Measurements from ENCODE around the gene ELL. TPM values are rescaled to one million over a fixed set of nuclear protein-coding genes. Genes with fewer than 3 reads are reported as not detected.

ELL gene
- total RNA-seq, 3 donors from 2014 or later (not counting 1 experiment from before 2014, with no cell fraction given), result 61.1 to 64.3 (median 63.8) TPM

- H3K4me3 Mint-ChIP-seq, result no peak overlapping the region
- H3K9me3 Mint-ChIP-seq, result no peaks in the 10 kb centered on the region
- Histone ChIP-seq H3K4me3 (ENCODE audit: low read length) (no peak overlapping the region), H3K9me3 (ENCODE audit: control insufficient read depth, insufficient read depth, low read length) (no peaks in the 10 kb centered on the region), H3K36me3 (ENCODE audit: control insufficient read depth, insufficient read depth, low read length) (no peaks in the 10 kb centered on the region), H3K27ac (ENCODE audit: low read length) (peak overlapping the region; percentile 65), H3K27me3 (ENCODE audit: control insufficient read depth, insufficient read depth, low read length) (no peaks in the 10 kb centered on the region), H3K4me1 (ENCODE audit: control insufficient read depth, insufficient read depth, low read length) (peaks cover 99% of the 10 kb centered on the region)
- DNase-seq (no peak), ATAC-seq (no peak)
- H3K27ac Mint-ChIP-seq, result peak overlapping the region; percentile 56 to 93
- WGBS (ENCODE audit: insufficient coverage), result 72% methylated on average over 11 of the region's 11 CpGs
- H3K36me3 Mint-ChIP-seq, result no peaks in the 10 kb centered on the region
- peaks cover 79 to 84% of the 10 kb centered on the region in 2 donors for H3K4me1 Mint-ChIP-seq
- H3K27me3 Mint-ChIP-seq (ENCODE audit: low read depth in 2 of 2), result no peaks in the 10 kb centered on the region
- TF ChIP-seq CTCF (IDR thresholded peaks at IDR 0.05), result no peak
- intact Hi-C loops (cut with micrococcal nuclease), result no loop called here
Measured at GRCh38 chr19:18500799-18501198, 21.1 kb downstream of the ELL start.

GRCh38 chr19:18500376-18500775 is 21.5 kb downstream of the ELL start:
- no peak for TF ChIP-seq CTCF (IDR thresholded peaks at IDR 0.05)
- H3K36me3 ChIP-seq (ENCODE audit: control insufficient read depth, insufficient read depth, low read length), result no peaks in the 10 kb centered on the region

DNA sequence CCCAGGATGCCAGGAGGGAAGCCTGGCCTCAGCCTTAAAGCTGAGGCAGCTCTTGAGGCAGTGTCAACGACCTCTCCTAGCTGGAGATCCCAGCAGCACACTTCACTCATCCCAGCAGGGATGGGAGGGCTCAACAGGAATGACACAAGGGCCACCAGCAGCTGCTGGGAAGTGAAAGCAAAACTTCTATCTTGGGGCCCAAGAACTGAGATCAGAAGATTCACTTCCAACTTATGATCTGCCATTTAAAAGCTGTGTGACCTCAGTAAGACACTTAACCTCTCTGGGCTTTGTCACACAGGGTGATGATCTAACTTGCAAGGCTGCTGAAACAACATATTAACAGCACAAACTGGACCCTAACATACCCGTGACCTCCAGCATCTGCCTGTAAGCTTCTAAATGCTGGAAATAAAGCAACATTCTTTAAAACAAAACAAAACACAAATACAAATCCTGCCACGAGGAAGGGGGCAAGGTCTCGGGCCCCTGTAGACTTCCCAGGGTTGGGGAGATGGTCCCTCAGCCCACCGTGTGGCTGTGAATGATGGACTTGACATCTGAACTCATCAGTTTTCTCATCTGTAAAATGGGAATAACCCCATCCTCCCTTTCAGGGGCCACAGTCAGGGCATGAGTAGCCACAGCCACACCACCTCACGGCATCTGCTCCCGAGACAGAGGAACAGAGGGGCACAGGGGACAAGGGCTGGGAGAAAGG is 22.7 kb downstream of the ELL start:
- no peak for TF ChIP-seq CTCF (IDR thresholded peaks at IDR 0.05)
- 83% methylated on average over 7 of the region's 7 CpGs for WGBS (ENCODE audit: insufficient coverage)
- Mint-ChIP-seq H3K27me3 (ENCODE audit: low read depth in 2 of 2) (no peaks in the 10 kb centered on the region), H3K4me3 (peak overlapping the region; percentile 31), H3K4me1 (peaks cover 77 to 82% of the 10 kb centered on the region in 2 donors), H3K9me3 (no peaks in the 10 kb centered on the region), H3K36me3 (no peaks in the 10 kb centered on the region), H3K27ac (peak overlapping the region; percentile 77 to 93)
- Histone ChIP-seq H3K27ac (ENCODE audit: low read length) (peak overlapping the region; percentile 29), H3K36me3 (ENCODE audit: control insufficient read depth, insufficient read depth, low read length) (no peaks in the 10 kb centered on the region), H3K4me3 (ENCODE audit: low read length) (no peak overlapping the region), H3K9me3 (ENCODE audit: control insufficient read depth, insufficient read depth, low read length) (no peaks in the 10 kb centered on the region), H3K27me3 (ENCODE audit: control insufficient read depth, insufficient read depth, low read length) (no peaks in the 10 kb centered on the region), H3K4me1 (ENCODE audit: control insufficient read depth, insufficient read depth, low read length) (peaks cover 99% of the 10 kb centered on the region)
- no peak for DNase-seq
- ATAC-seq, result no peak
- intact Hi-C loops (cut with micrococcal nuclease), result no loop called here

More at GRCh38 chr19:18500376-18500775, 21.5 kb downstream of the ELL start:
- ATAC-seq, result no peak
- intact Hi-C loops (cut with micrococcal nuclease), result no loop called here
- H3K4me3 Mint-ChIP-seq, result no peak overlapping the region
- Histone ChIP-seq H3K9me3 (ENCODE audit: control insufficient read depth, insufficient read depth, low read length) (no peaks in the 10 kb centered on the region), H3K4me1 (ENCODE audit: control insufficient read depth, insufficient read depth, low read length) (peaks cover 99% of the 10 kb centered on the region), H3K27ac (ENCODE audit: low read length) (peak overlapping the region; percentile 65), H3K4me3 (ENCODE audit: low read length) (no peak overlapping the region), H3K27me3 (ENCODE audit: control insufficient read depth, insufficient read depth, low read length) (no peaks in the 10 kb centered on the region)
- peaks cover 80 to 84% of the 10 kb centered on the region in 2 donors for H3K4me1 Mint-ChIP-seq
- WGBS (ENCODE audit: insufficient coverage), result 87% methylated on average over 7 of the region's 7 CpGs
- H3K9me3 Mint-ChIP-seq, result no peaks in the 10 kb centered on the region
- peak overlapping the region; percentile 56 to 93 for H3K27ac Mint-ChIP-seq
- no peaks in the 10 kb centered on the region for H3K36me3 Mint-ChIP-seq
- no peak for DNase-seq
- H3K27me3 Mint-ChIP-seq (ENCODE audit: low read depth in 2 of 2), result no peaks in the 10 kb centered on the region

DNA sequence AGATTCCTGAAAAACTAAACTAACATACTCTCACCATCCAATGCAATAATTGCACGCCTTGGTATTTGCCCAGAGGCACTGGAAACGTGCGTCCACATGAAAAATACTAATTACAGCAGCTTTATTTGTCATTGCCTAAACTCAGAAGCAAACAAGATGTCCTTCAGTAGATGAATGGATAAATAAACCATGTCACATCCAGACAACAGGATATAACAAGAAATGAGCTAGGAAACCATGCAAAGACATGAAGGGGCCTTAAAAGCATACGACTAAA is 25.0 kb downstream of the ELL start:
- peaks cover 99% of the 10 kb centered on the region for H3K4me1 ChIP-seq (ENCODE audit: control insufficient read depth, insufficient read depth, low read length)
- intact Hi-C loops (cut with micrococcal nuclease), result loop anchor here (1.0 to 2.0 kb wide), 2 partner anchors 18 to 25 kb away; partner anchors contain the start of gene ELL
- no peak for TF ChIP-seq CTCF (IDR thresholded peaks at IDR 0.05)
- H3K4me1 Mint-ChIP-seq, result peaks cover 69 to 71% of the 10 kb centered on the region in 2 donors
- no peaks in the 10 kb centered on the region for H3K36me3 ChIP-seq (ENCODE audit: control insufficient read depth, insufficient read depth, low read length)
- no peaks in the 10 kb centered on the region for H3K27me3 ChIP-seq (ENCODE audit: control insufficient read depth, insufficient read depth, low read length)
- peak overlapping the region; percentile 80 for H3K4me3 Mint-ChIP-seq
- no peaks in the 10 kb centered on the region for H3K36me3 Mint-ChIP-seq
- H3K9me3 ChIP-seq (ENCODE audit: control insufficient read depth, insufficient read depth, low read length), result no peaks in the 10 kb centered on the region
- H3K4me3 ChIP-seq (ENCODE audit: low read length), result no peak overlapping the region
- 81% methylated on average over 4 of the region's 4 CpGs for WGBS (ENCODE audit: insufficient coverage)
- no peak for DNase-seq
- no peak for ATAC-seq
- H3K27me3 Mint-ChIP-seq (ENCODE audit: low read depth in 2 of 2), result no peaks in the 10 kb centered on the region
- H3K9me3 Mint-ChIP-seq, result no peaks in the 10 kb centered on the region
- peak overlapping the region; percentile 92 to 93 for H3K27ac Mint-ChIP-seq
- peak overlapping the region; percentile 93 for H3K27ac ChIP-seq (ENCODE audit: low read length)

Measured in natural killer cell (primary cell).